ENCODE data around the gene KRTAP3-2. TPM values are rescaled to one million over a fixed set of nuclear protein-coding genes. Genes with fewer than 3 reads are reported as not detected.
"Not testable (repeated sequence)": the region's sequence is repeated elsewhere in the genome, so short reads cannot be mapped to it uniquely, and the experiment has no call there.

The KRTAP3-2 gene
- polyA plus RNA-seq, 3 donors: not detected

- no peaks in the 10 kb centered on the region for H3K27me3 ChIP-seq (ENCODE audit: control insufficient read depth in 2 of 2, insufficient read depth in 2 of 2, low read length in 2 of 2)
- no peaks in the 10 kb centered on the region for H3K36me3 ChIP-seq (replicated peaks in 1 of 2; ENCODE audit: control insufficient read depth in 1 of 2, insufficient read depth in 2 of 2, low read length in 2 of 2)
- no peaks in the 10 kb centered on the region for H3K4me1 ChIP-seq (ENCODE audit: control insufficient read depth in 1 of 2, insufficient read depth in 2 of 2, low read length in 2 of 2)
- no peaks in the 10 kb centered on the region for H4K20me1 ChIP-seq (ENCODE audit: insufficient read depth, low read length)
- intact Hi-C loops (cut with micrococcal nuclease): no loop called here
- H3K9me3 ChIP-seq (replicated peaks in 1 of 2; ENCODE audit: control insufficient read depth in 1 of 2, insufficient read depth in 1 of 2, low read length in 2 of 2): no peaks in the 10 kb centered on the region
- H3K27ac ChIP-seq (ENCODE audit: low read depth in 1 of 2, low read length in 2 of 2): no peak overlapping the region
- H3K9ac ChIP-seq (ENCODE audit: insufficient read depth, low read length, poor library complexity, severe bottlenecking): no peak overlapping the region
- Mint-ChIP-seq H3K4me1 (no peaks in the 10 kb centered on the region), H3K27me3 (ENCODE audit: low read depth in 3 of 3) (peaks cover 1 to 3% (median 3%) of the 10 kb centered on the region in 3 donors), H3K9me3 (no peaks in the 10 kb centered on the region), H3K36me3 (no peaks in the 10 kb centered on the region), H3K4me3 (no peak overlapping the region), H3K27ac (no peak overlapping the region)
- no peak overlapping the region for H3K4me3 ChIP-seq (replicated peaks in 1 of 3; ENCODE audit: low read depth in 2 of 3, low read length in 3 of 3)
- no peak overlapping the region for H2AFZ ChIP-seq (ENCODE audit: insufficient read depth, low read depth, low read length, poor library complexity, severe bottlenecking)
- TF ChIP-seq CTCF (IDR thresholded peaks at IDR 0.05): no peak
- no peak overlapping the region for H3K4me2 ChIP-seq (replicated peaks; ENCODE audit: extremely low read depth, low read length, poor library complexity, severe bottlenecking)
- no peak for DNase-seq
- no CpG with 5 or more reads among the region's 2 CpGs for WGBS (ENCODE audit: insufficient coverage)
- no peaks in the 10 kb centered on the region for H3K79me2 ChIP-seq (ENCODE audit: insufficient read depth, low read length)
Measured at GRCh38 chr17:41037853-41038350, 38.2 kb upstream of the KRTAP3-2 start.

DNA sequence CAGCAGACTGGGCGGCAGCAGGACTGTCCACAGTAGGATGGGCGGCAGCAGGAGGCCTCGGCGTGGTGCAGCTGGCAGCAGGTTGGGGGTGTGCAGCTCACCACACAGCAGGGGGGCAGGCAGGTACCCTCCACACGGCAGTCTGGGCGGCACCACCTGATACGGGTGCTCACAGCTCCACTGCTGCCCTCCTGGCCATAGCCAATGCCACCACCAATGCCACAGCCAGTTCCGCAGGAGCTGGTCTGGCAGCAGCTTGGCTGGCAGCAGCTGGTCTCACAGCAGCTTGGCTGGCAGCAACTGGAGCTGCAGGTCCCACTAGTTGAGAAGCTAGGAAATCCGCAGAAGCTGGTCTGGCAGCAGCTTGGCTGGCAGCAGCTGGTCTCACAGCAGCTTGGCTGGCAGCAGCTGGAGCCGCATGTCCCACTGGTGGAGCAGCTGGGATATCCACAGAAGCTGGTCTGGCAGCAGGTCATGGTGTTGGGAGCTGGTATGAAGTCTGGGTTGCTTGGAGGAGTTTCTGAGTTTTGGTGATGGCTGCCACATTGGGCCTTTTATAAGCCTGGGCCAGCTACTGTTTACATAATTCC is 34.7 kb upstream of the KRTAP3-2 start, which contains the start of gene KRTAP1-3:
Gene KRTAP1-3, minus strand, starts transcription at position 529 of the 590 bp plus-strand sequence. Its CDS starts 53 bp downstream, at position 476.
- H3K27ac ChIP-seq (ENCODE audit: low read depth in 1 of 2, low read length in 2 of 2); H3K4me3 Mint-ChIP-seq; H3K4me1 ChIP-seq (ENCODE audit: control insufficient read depth in 1 of 2, insufficient read depth in 2 of 2, low read length in 2 of 2); DNase-seq; intact Hi-C loops (cut with micrococcal nuclease); H2AFZ ChIP-seq (ENCODE audit: insufficient read depth, low read depth, low read length, poor library complexity, severe bottlenecking); H3K9ac ChIP-seq (ENCODE audit: insufficient read depth, low read length, poor library complexity, severe bottlenecking); H3K27me3 ChIP-seq (ENCODE audit: control insufficient read depth in 2 of 2, insufficient read depth in 2 of 2, low read length in 2 of 2); H3K9me3 Mint-ChIP-seq; H3K9me3 ChIP-seq (replicated peaks in 1 of 2; ENCODE audit: control insufficient read depth in 1 of 2, insufficient read depth in 1 of 2, low read length in 2 of 2); H3K36me3 ChIP-seq (replicated peaks in 1 of 2; ENCODE audit: control insufficient read depth in 1 of 2, insufficient read depth in 2 of 2, low read length in 2 of 2); H3K79me2 ChIP-seq (ENCODE audit: insufficient read depth, low read length); H3K27me3 Mint-ChIP-seq (ENCODE audit: low read depth in 3 of 3); H4K20me1 ChIP-seq (ENCODE audit: insufficient read depth, low read length); H3K27ac Mint-ChIP-seq; H3K4me3 ChIP-seq (replicated peaks in 1 of 3; ENCODE audit: low read depth in 2 of 3, low read length in 3 of 3); H3K4me2 ChIP-seq (replicated peaks; ENCODE audit: extremely low read depth, low read length, poor library complexity, severe bottlenecking); H3K36me3 Mint-ChIP-seq; H3K4me1 Mint-ChIP-seq: not testable (repeated sequence)
- 78% methylated on average over 5 of the region's 10 CpGs for WGBS (ENCODE audit: insufficient coverage)
